Right renal pelvis (tissue), 4 donors: Measurements from ENCODE around the gene TPK1. TPM values are rescaled to one million over a fixed set of nuclear protein-coding genes. Genes with fewer than 3 reads are reported as not detected.

Experiments
- DNase-seq, 4 donors: peaks; one replicate each; pipeline ENCODE4 v3.0.0-alpha.2; 2013; ENCODE audit warnings: low read depth in 4 of 4, low spot score in 3 of 4, missing footprints in 1 of 4
- polyA plus RNA-seq, 4 donors: library from polyadenylated mRNA; unstranded; fragments of 120-200 nt; gene quantifications; one replicate each; pipeline ENCODE4 v1.2.1, GENCODE V29; 2013; ENCODE audit not compliant: insufficient read length in 4 of 4

TPK1 gene
- polyA plus RNA-seq, 4 donors, result 8.3 to 10.9 (median 10.6) TPM

GRCh38 chr7:144494355-144494754 is 341.5 kb downstream of the TPK1 start:
- DNase-seq, result no peak

- DNase-seq, result no peak
These were observed 346.3 kb downstream of the TPK1 start for GRCh38 chr7:144489504-144489903.

GRCh38 chr7:144488977-144489376 is 346.9 kb downstream of the TPK1 start:
- DNase-seq, result no peak

GRCh38 chr7:144487901-144488300 is 348.0 kb downstream of the TPK1 start:
- DNase-seq, result no peak

GRCh38 chr7:144484445-144484844 is 351.4 kb downstream of the TPK1 start:
- DNase-seq, result no peak

- DNase-seq, result no peak
These were observed 352.7 kb downstream of the TPK1 start for GRCh38 chr7:144483189-144483588.

- no peak for DNase-seq
These were observed 354.0 kb downstream of the TPK1 start for GRCh38 chr7:144481833-144482232.

GRCh38 chr7:144477348-144477747 is 358.5 kb downstream of the TPK1 start:
- DNase-seq, result no peak

GRCh38 chr7:144474800-144475615 is 360.8 kb downstream of the TPK1 start:
- no peak for DNase-seq

GRCh38 chr7:144474363-144474762 is 361.5 kb downstream of the TPK1 start:
- no peak for DNase-seq

GRCh38 chr7:144473908-144474307 is 361.9 kb downstream of the TPK1 start:
- no peak for DNase-seq

- DNase-seq, result no peak
These were observed 365.8 kb downstream of the TPK1 start for GRCh38 chr7:144470078-144470477.

GRCh38 chr7:144468990-144469732 is 366.7 kb downstream of the TPK1 start:
- DNase-seq, result no peak

- no peak for DNase-seq
These were observed 376.2 kb downstream of the TPK1 start for GRCh38 chr7:144459635-144460034.

GRCh38 chr7:144455040-144455404 is 380.8 kb downstream of the TPK1 start:
- DNase-seq, result no peak

- no peak for DNase-seq
These were observed 381.4 kb downstream of the TPK1 start for GRCh38 chr7:144454256-144455039.

GRCh38 chr7:144452064-144452463 is 383.8 kb downstream of the TPK1 start:
- DNase-seq, result no peak

- DNase-seq, result no peak
These were observed 390.3 kb downstream of the TPK1 start for GRCh38 chr7:144445590-144445989.

- DNase-seq, result no peak
These were observed 396.1 kb downstream of the TPK1 start for GRCh38 chr7:144439717-144440205.

GRCh38 chr7:144438759-144439158 is 397.1 kb downstream of the TPK1 start:
- no peak for DNase-seq
